MG63 (cell line): ENCODE measurements around the gene SPINT2. TPM values are rescaled to one million over a fixed set of nuclear protein-coding genes. Genes with fewer than 3 reads are reported as not detected.

Experiments
- total RNA-seq: library from RNA; depleted of rRNA; stranded (reverse); fragments of >200 nt; shearing (Covaris generic); gene quantifications from 2 replicates; pipeline ENCODE4 v1.2.3, GENCODE V29; 2014; ENCODE audit warnings: low replicate concordance; rRNA removed

The SPINT2 gene
- total RNA-seq, 1 experiment from 2014 or later = 7.7 TPM

Other genes starting within 250 kb of the SPINT2 start
- gene DPF1, start 40.4 kb upstream of the SPINT2 start, total RNA-seq = 6.9 and 7.0 TPM in 2 replicates
- 1.0 TPM in 1 of 2 replicates, not detected in the other for gene PPP1R14A, start 8.2 kb upstream of the SPINT2 start, total RNA-seq
- gene C19orf33, start 39.7 kb downstream of the SPINT2 start, total RNA-seq = not detected in 2 replicates
- 192 and 294 TPM in 2 replicates for gene YIF1B, start 51.4 kb downstream of the SPINT2 start, total RNA-seq
- 6.6 and 9.7 TPM in 2 replicates for gene KCNK6, start 55.3 kb downstream of the SPINT2 start, total RNA-seq
- 0.25 and 2.3 TPM in 2 replicates for gene CATSPERG, start 71.3 kb downstream of the SPINT2 start, total RNA-seq
- gene PSMD8, start 110.0 kb downstream of the SPINT2 start, total RNA-seq = 509 and 658 TPM in 2 replicates
- gene GGN, start 123.5 kb downstream of the SPINT2 start, total RNA-seq = not detected in 2 replicates
- gene SPRED3, start 124.1 kb downstream of the SPINT2 start, total RNA-seq = 0.49 and 4.5 TPM in 2 replicates
- gene FAM98C, start 138.5 kb downstream of the SPINT2 start, total RNA-seq = 12.7 and 15.3 TPM in 2 replicates
- gene RASGRP4, start 161.6 kb downstream of the SPINT2 start, total RNA-seq = not detected in 2 replicates
- gene RYR1, start 169.1 kb downstream of the SPINT2 start, total RNA-seq = not detected in 2 replicates